ENCODE measurements around the gene LMNA. TPM values are rescaled to one million over a fixed set of nuclear protein-coding genes. Genes with fewer than 3 reads are reported as not detected.
A peak's percentile ranks its signal among the peaks of the same experiment; 100 is the strongest.

LMNA gene
- total RNA-seq, 1 experiment from 2014 or later, result 68.8 TPM

GRCh38 chr1:156152628-156153027 lies 38.1 kb downstream of the LMNA start:
- Mint-ChIP-seq H3K9me3 (no peaks in the 10 kb centered on the region), H3K27ac (no peak overlapping the region), H3K36me3 (no peaks in the 10 kb centered on the region), H3K4me1 (peaks cover 73% of the 10 kb centered on the region), H3K27me3 (ENCODE audit: low read depth) (no peaks in the 10 kb centered on the region), H3K4me3 (no peak overlapping the region)
- no peak for TF ChIP-seq FOXJ3 (CRISPR knock-in tag; IDR thresholded peaks at IDR 0.05; ENCODE audit: borderline replicate concordance)
- no peak for TF ChIP-seq USF2 (CRISPR knock-in tag; IDR thresholded peaks at IDR 0.05)
- no peak for TF ChIP-seq AFF4 (CRISPR knock-in tag; IDR thresholded peaks at IDR 0.05; ENCODE audit: borderline replicate concordance)
- TF ChIP-seq SMAD4 (CRISPR knock-in tag; IDR thresholded peaks at IDR 0.05), result no peak
- TF ChIP-seq NR3C1 (CRISPR knock-in tag; conservative IDR thresholded peaks at IDR 0.05; ENCODE audit: low read depth), result no peak
- TF ChIP-seq GABPB1 (CRISPR knock-in tag; IDR thresholded peaks at IDR 0.05), result no peak
- TF ChIP-seq MAX (CRISPR knock-in tag; IDR thresholded peaks at IDR 0.05), result no peak
- TF ChIP-seq ZNF317 (CRISPR knock-in tag; IDR thresholded peaks at IDR 0.05; ENCODE audit: borderline replicate concordance, low read depth), result no peak
- ATAC-seq (no peak), DNase-seq (ENCODE audit: low spot score) (no peak)
- POLR2A ChIA-PET, result no interaction called here
- CTCF ChIA-PET, result interaction anchor here (2.4 to 4.9 kb wide), 2 partner anchors 12 to 72 kb away, joined by 22 to 41 read pairs; no protein-coding TSS in a partner anchor

GRCh38 chr1:156153362-156153761 lies 38.9 kb downstream of the LMNA start, which contains the start of gene SEMA4A:
Gene SEMA4A, plus strand, starts transcription at chr1:156153585. Its CDS starts 994 bp downstream, at chr1:156154579.
- POLR2A ChIA-PET, result no interaction called here
- ATAC-seq, result no peak
- CTCF ChIA-PET, result interaction anchor here (1.0 to 4.9 kb wide), 5 partner anchors 13 to 72 kb away, joined by 3 to 41 read pairs (median 5); partner anchors contain the start of gene SLC25A44
- Mint-ChIP-seq H3K4me1 (peaks cover 66% of the 10 kb centered on the region), H3K9me3 (no peaks in the 10 kb centered on the region), H3K27ac (peak within 1 kb of the TSS; percentile 65; the same call in 1 of the 2 replicates), H3K27me3 (ENCODE audit: low read depth) (no peaks in the 10 kb centered on the region), H3K4me3 (no peak within 1 kb of the TSS), H3K36me3 (no peaks in the 10 kb centered on the region)
- DNase-seq (ENCODE audit: low spot score), result no peak
- TF ChIP-seq NR1H2 (CRISPR knock-in tag; IDR thresholded peaks at IDR 0.05) (no peak), ARID4B (CRISPR knock-in tag; IDR thresholded peaks at IDR 0.05; ENCODE audit: borderline replicate concordance) (no peak), HMGXB4 (CRISPR knock-in tag; IDR thresholded peaks at IDR 0.05) (no peak), NFATC4 (CRISPR knock-in tag; IDR thresholded peaks at IDR 0.05) (no peak), FOXK1 (CRISPR knock-in tag; IDR thresholded peaks at IDR 0.05) (no peak), ZBTB21 (CRISPR knock-in tag; IDR thresholded peaks at IDR 0.05; ENCODE audit: borderline replicate concordance) (no peak), ATF6 (CRISPR knock-in tag; IDR thresholded peaks at IDR 0.05) (no peak), ZNF121 (CRISPR knock-in tag; IDR thresholded peaks at IDR 0.05) (no peak), MAX (CRISPR knock-in tag; IDR thresholded peaks at IDR 0.05) (no peak), CTCF (IDR thresholded peaks at IDR 0.05) (no peak), CDX4 (CRISPR knock-in tag; IDR thresholded peaks at IDR 0.05; ENCODE audit: borderline replicate concordance) (no peak)
